Measurements from ENCODE around the gene KANTR. TPM values are rescaled to one million over a fixed set of nuclear protein-coding genes. Genes with fewer than 3 reads are reported as not detected.

The KANTR gene
- total and polyA plus RNA-seq, 3 donors from 2014 or later, result 3.0 to 46.1 (median 39.3) TPM

- Histone ChIP-seq H3K9me3 (no peaks in the 10 kb centered on the region), H3K4me1 (no peaks in the 10 kb centered on the region), H3K27me3 (no peaks in the 10 kb centered on the region), H3K4me3 (no peak overlapping the region), H3K36me3 (ENCODE audit: low read depth, missing control alignments) (no peaks in the 10 kb centered on the region), H3K27ac (no peak overlapping the region)
- no peak for DNase-seq
- 90% methylated on average over 1 of the region's 1 CpG; no CpG with 5 or more reads in 1 of the 2 donors for WGBS, 2 donors
- intact Hi-C loops (cut with DNase I; ENCODE audit: low total_unique reads), result no loop called here
- TF ChIP-seq CTCF (IDR thresholded peaks at IDR 0.05) (no peak), POLR2A (IDR thresholded peaks at IDR 0.05) (no peak)
Measured at GRCh38 chrX:53153581-53153980, 59.6 kb downstream of the KANTR start.

GRCh38 chrX:53155512-53156206 lies 61.7 kb downstream of the KANTR start:
- intact Hi-C loops (cut with DNase I; ENCODE audit: low total_unique reads), result no loop called here

GRCh38 chrX:53156207-53156596 lies 62.3 kb downstream of the KANTR start:
- no peak for DNase-seq
- H3K36me3 ChIP-seq (ENCODE audit: low read depth, missing control alignments), result no peaks in the 10 kb centered on the region
- 91 to 100% methylated on average over 1 to 2 of the region's 2 CpGs for WGBS, 2 donors
- H3K4me1 ChIP-seq, result no peaks in the 10 kb centered on the region
- H3K4me3 ChIP-seq, result no peak overlapping the region
- no peaks in the 10 kb centered on the region for H3K9me3 ChIP-seq
- intact Hi-C loops (cut with DNase I; ENCODE audit: low total_unique reads), result no loop called here
- H3K27me3 ChIP-seq, result no peaks in the 10 kb centered on the region
- TF ChIP-seq POLR2A (IDR thresholded peaks at IDR 0.05), result no peak
- no peak for TF ChIP-seq CTCF (IDR thresholded peaks at IDR 0.05)
- no peak overlapping the region for H3K27ac ChIP-seq

More at GRCh38 chrX:53155512-53156206, 61.7 kb downstream of the KANTR start:
- Histone ChIP-seq H3K27ac (no peak overlapping the region), H3K27me3 (no peaks in the 10 kb centered on the region), H3K4me1 (no peaks in the 10 kb centered on the region), H3K4me3 (no peak overlapping the region), H3K9me3 (no peaks in the 10 kb centered on the region), H3K36me3 (ENCODE audit: low read depth, missing control alignments) (no peaks in the 10 kb centered on the region)
- TF ChIP-seq CTCF (IDR thresholded peaks at IDR 0.05), result no peak
- no peak for TF ChIP-seq POLR2A (IDR thresholded peaks at IDR 0.05)
- DNase-seq, result no peak
- 85 to 93% methylated on average over 6 to 8 of the region's 8 CpGs for WGBS, 2 donors

- Histone ChIP-seq H3K27me3 (no peaks in the 10 kb centered on the region), H3K27ac (no peak overlapping the region), H3K4me3 (no peak overlapping the region), H3K9me3 (no peaks in the 10 kb centered on the region), H3K36me3 (ENCODE audit: low read depth, missing control alignments) (no peaks in the 10 kb centered on the region), H3K4me1 (no peaks in the 10 kb centered on the region)
- intact Hi-C loops (cut with DNase I; ENCODE audit: low total_unique reads), result no loop called here
- no peak for DNase-seq
- WGBS, 2 donors, result 91 to 92% methylated on average over 10 to 11 of the region's 11 CpGs
- TF ChIP-seq POLR2A (IDR thresholded peaks at IDR 0.05) (no peak), CTCF (IDR thresholded peaks at IDR 0.05) (no peak)
Measured at GRCh38 chrX:53159184-53159583, 65.2 kb downstream of the KANTR start.
